ENCODE measurements around the gene SLC16A9. TPM values are rescaled to one million over a fixed set of nuclear protein-coding genes. Genes with fewer than 3 reads are reported as not detected.
"Not testable (repeated sequence)": the region's sequence is repeated elsewhere in the genome, so short reads cannot be mapped to it uniquely, and the experiment has no call there.

SLC16A9 gene
- total RNA-seq, 1 donor from 2014 or later = 11.6 TPM

DNA sequence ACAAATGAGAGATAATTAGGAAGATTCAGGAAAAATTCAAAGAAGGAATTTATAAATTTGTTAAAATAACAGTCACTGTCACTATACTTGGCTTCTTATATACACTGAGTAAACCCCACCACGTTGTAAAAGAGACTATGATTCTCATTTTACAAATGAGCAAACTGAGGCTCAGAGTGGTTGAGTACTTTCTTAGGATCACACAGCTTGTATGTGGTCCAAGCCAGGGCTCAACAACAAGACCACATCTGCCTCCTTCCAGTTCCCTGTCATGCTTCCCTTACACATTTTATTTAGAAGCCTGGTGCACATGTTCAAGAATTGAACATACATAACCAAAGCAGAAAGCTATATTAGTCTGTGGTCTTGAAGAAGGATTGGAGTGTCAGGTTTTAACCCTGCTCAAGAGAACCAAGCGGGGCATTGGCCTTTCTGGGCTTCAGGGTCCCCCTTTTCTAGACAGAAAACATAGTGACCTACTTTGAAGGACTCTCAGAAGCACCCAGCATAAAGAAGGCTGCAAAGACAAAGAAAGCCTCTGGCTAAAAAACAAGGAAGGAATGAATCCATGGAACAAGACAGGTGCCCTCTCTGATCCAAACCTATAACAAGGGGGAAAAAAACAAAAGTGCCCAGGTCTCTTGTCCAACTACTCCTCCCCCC, 42.8 kb upstream of the SLC16A9 start:
- Mint-ChIP-seq H3K4me3 (ENCODE audit: low read depth) (no peak overlapping the region), H3K36me3 (ENCODE audit: insufficient read depth) (no peaks in the 10 kb centered on the region), H3K27me3 (no peaks in the 10 kb centered on the region), H3K27ac (no peak overlapping the region), H3K9me3 (ENCODE audit: low read depth) (no peaks in the 10 kb centered on the region), H3K4me1 (ENCODE audit: low read depth) (no peaks in the 10 kb centered on the region)
- DNase-seq (ENCODE audit: low spot score, unreplicated experiment) = no peak
- TF ChIP-seq, protein P1, sequence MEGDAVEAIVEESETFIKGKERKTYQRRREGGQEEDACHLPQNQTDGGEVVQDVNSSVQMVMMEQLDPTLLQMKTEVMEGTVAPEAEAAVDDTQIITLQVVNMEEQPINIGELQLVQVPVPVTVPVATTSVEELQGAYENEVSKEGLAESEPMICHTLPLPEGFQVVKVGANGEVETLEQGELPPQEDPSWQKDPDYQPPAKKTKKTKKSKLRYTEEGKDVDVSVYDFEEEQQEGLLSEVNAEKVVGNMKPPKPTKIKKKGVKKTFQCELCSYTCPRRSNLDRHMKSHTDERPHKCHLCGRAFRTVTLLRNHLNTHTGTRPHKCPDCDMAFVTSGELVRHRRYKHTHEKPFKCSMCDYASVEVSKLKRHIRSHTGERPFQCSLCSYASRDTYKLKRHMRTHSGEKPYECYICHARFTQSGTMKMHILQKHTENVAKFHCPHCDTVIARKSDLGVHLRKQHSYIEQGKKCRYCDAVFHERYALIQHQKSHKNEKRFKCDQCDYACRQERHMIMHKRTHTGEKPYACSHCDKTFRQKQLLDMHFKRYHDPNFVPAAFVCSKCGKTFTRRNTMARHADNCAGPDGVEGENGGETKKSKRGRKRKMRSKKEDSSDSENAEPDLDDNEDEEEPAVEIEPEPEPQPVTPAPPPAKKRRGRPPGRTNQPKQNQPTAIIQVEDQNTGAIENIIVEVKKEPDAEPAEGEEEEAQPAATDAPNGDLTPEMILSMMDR (IDR thresholded peaks at IDR 0.05; ENCODE audit: unreplicated experiment) = no peak

DNA sequence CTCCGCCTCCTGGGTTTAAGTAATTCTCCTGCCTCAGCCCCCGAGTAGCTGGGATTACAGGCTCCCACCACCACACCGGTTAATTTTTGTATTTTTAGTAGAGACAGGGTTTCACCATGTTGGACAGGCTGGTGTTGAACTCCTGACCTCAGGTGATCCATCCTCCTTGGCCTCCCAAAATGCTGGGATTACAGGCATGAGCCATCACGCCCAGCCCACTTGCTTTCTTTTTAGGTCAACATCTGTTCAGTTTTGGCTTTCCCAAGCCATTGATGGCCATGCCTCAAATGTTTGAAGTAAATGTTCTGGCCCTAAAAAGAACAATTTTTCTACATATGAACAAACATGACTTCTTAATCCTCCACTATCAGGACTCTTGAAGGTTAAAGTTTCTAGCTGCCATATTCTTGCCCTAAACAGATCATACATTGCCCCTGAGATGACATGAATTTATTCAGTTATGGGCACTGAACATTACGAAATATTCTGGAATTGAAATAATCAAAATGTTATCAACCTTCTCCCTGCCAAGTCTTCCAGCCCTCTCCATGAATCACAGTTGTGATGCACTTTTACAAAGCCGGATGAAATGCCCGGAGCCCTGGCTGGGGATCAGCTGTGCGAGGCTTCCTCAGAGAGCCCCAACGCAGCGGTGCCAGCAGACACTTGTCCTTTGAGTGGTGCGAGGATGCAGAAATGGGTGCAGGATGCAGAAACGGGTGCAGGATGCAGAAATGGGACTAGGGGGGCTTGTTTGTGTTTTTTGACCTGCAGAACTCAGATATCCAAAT, 40.7 kb upstream of the SLC16A9 start:
- TF ChIP-seq, protein P1 (IDR thresholded peaks at IDR 0.05; ENCODE audit: unreplicated experiment) = no peak
- H3K36me3 Mint-ChIP-seq (ENCODE audit: insufficient read depth) = no peaks in the 10 kb centered on the region
- no peak overlapping the region for H3K27ac Mint-ChIP-seq
- no peaks in the 10 kb centered on the region for H3K27me3 Mint-ChIP-seq
- no peaks in the 10 kb centered on the region for H3K4me1 Mint-ChIP-seq (ENCODE audit: low read depth)
- no peaks in the 10 kb centered on the region for H3K9me3 Mint-ChIP-seq (ENCODE audit: low read depth)
- H3K4me3 Mint-ChIP-seq (ENCODE audit: low read depth) = no peak overlapping the region
- no peak for DNase-seq (ENCODE audit: low spot score, unreplicated experiment)

DNA sequence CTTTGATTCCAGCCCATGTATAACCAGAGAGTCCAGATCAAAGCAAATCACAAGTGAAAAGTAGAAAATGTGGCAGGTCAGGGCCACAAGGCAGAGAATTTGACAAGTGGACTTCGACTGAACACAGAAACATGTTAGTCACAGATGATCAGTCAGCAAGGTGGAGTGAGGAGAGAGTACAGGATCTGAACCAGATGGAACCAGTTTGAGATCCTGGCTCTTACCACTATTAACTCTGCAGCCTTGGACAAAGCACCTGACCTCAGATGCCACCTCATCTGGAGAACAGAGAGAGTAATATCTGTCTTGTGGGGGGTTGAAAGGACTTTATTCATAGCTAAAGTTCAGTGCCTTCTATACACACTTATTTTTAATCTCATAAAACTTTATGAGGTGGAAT, 39.2 kb upstream of the SLC16A9 start:
- no peak overlapping the region for H3K4me3 Mint-ChIP-seq (ENCODE audit: low read depth)
- no peaks in the 10 kb centered on the region for H3K27me3 Mint-ChIP-seq
- H3K9me3 Mint-ChIP-seq (ENCODE audit: low read depth) = no peaks in the 10 kb centered on the region
- H3K36me3 Mint-ChIP-seq (ENCODE audit: insufficient read depth) = no peaks in the 10 kb centered on the region
- H3K4me1 Mint-ChIP-seq (ENCODE audit: low read depth) = no peaks in the 10 kb centered on the region
- H3K27ac Mint-ChIP-seq = no peak overlapping the region
- DNase-seq (ENCODE audit: low spot score, unreplicated experiment) = no peak
- TF ChIP-seq, protein P1 (IDR thresholded peaks at IDR 0.05; ENCODE audit: unreplicated experiment) = no peak

- no peak for DNase-seq (ENCODE audit: low spot score, unreplicated experiment)
- Mint-ChIP-seq H3K4me3 (ENCODE audit: low read depth) (no peak overlapping the region), H3K4me1 (ENCODE audit: low read depth) (no peaks in the 10 kb centered on the region), H3K27ac (no peak overlapping the region), H3K9me3 (ENCODE audit: low read depth) (peaks cover 3% of the 10 kb centered on the region), H3K27me3 (no peaks in the 10 kb centered on the region), H3K36me3 (ENCODE audit: insufficient read depth) (no peaks in the 10 kb centered on the region)
- TF ChIP-seq, protein P1 (IDR thresholded peaks at IDR 0.05; ENCODE audit: unreplicated experiment) = no peak
These were observed 35.6 kb upstream of the SLC16A9 start for GRCh38 chr10:59745163-59745650.

DNA sequence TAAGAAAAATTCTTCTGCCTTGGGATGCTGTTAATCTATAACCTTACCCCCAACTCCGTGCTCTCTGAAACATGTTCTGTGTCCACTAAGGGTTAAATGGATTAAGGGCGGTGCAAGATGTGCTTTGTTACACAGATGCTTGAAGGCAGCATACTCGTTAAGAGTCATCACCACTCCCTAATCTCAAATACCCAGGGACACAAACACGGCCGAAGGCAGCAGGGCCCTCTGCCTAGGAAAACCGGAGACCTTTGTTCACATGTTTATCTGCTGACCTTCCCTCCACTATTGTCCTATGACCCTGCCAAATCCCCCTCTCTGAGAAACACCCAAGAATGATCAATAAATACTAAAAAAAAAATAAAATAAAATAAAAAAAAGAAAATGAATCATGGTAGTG, 35.1 kb upstream of the SLC16A9 start:
- H3K9me3 Mint-ChIP-seq (ENCODE audit: low read depth); H3K36me3 Mint-ChIP-seq (ENCODE audit: insufficient read depth); H3K4me1 Mint-ChIP-seq (ENCODE audit: low read depth); H3K4me3 Mint-ChIP-seq (ENCODE audit: low read depth); DNase-seq (ENCODE audit: low spot score, unreplicated experiment); H3K27me3 Mint-ChIP-seq: not testable (repeated sequence)
- H3K27ac Mint-ChIP-seq = peak overlapping the region; percentile 59

DNA sequence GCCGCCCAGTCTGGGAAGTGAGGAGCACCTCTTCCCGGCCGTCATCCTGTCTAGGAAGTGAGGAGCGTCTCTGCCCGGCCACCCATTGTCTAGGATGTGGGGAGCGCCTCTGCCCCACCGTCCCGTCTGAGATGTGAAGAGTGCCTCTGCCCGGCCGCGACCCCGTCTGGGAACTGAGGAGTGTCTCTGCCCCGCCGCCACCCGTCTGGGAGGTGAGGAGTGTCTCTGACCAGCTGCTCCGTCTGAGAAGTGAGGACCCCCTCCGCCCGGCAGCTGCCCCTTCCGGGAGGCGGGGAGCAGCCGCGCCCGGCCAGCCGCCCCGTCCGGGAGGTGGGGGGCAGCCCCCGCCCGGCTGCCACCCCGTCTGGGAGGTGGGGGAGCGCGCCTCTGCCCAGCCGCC, 34.5 kb upstream of the SLC16A9 start:
- not testable (repeated sequence) for H3K9me3 Mint-ChIP-seq (ENCODE audit: low read depth); H3K27me3 Mint-ChIP-seq; H3K36me3 Mint-ChIP-seq (ENCODE audit: insufficient read depth); H3K4me3 Mint-ChIP-seq (ENCODE audit: low read depth); DNase-seq (ENCODE audit: low spot score, unreplicated experiment); H3K4me1 Mint-ChIP-seq (ENCODE audit: low read depth); H3K27ac Mint-ChIP-seq

All from progenitor cell of endocrine pancreas (in vitro differentiated cells).